A673 (cell line): ENCODE measurements around the gene GLCCI1.

ENCODE experiments used
- CTCF ChIP-seq: fragments of 300-800, 200-600 bp; sonication (generic); conservative IDR thresholded peaks from 2 replicates; pipeline ENCODE4 v1.5.1; 2017; ENCODE audit warnings: low read depth, mild to moderate bottlenecking, antibody characterized with exemption, low read length, moderate library complexity, mixed read lengths
- EZH2 ChIP-seq: fragments of 200-600 bp; sonication (generic); IDR thresholded peaks from 2 replicates; pipeline ENCODE4 v1.6.1; 2017; ENCODE audit warnings: borderline replicate concordance, low read depth, mild to moderate bottlenecking, mixed read lengths, antibody characterized with exemption, low read length; ENCODE audit not compliant: poor library complexity, severe bottlenecking

DNA sequence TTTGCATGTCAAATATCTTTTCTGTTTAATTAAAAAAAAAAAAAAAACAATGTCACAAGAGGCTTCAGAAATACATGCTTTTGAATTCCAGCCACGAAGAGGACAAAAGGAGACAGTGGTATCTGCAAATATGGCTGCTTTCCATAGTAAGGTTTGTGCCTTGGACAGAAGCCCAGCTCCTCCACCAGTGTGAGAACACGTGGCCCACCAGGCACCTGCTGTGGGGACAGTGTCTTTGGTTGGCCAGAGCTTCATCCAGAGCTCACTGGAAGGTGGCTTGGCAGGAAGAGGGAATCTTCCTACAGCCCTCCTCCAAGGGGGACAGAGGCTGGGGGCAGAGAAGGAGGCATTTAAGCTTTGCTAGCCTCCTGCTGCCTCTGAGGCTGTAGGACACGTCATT is 144.6 kb downstream of the GLCCI1 start:
- no peak for TF ChIP-seq CTCF
- TF ChIP-seq EZH2, result no peak
